GM21737 (cell line): Measurements from ENCODE around the gene IKZF3.
A peak's percentile ranks its signal among the peaks of the same experiment; 100 is the strongest.

ENCODE experiments used
- ATAC-seq: cut with Tn5 transposase; IDR thresholded peaks from one replicate; pipeline ENCODE4 v1.9.1; 2021; ENCODE audit warnings: mild to moderate bottlenecking, moderate library complexity; ENCODE audit not compliant: unreplicated experiment

IKZF3 gene

GRCh38 chr17:39818358-39819000 lies 45.6 kb downstream of the IKZF3 start:
- ATAC-seq, result no peak

- ATAC-seq, result no peak
Observed at GRCh38 chr17:39816272-39816671, 47.8 kb downstream of the IKZF3 start.

GRCh38 chr17:39814497-39814896 lies 49.6 kb downstream of the IKZF3 start:
- ATAC-seq, result no peak

GRCh38 chr17:39813631-39814030 lies 50.5 kb downstream of the IKZF3 start:
- no peak for ATAC-seq

GRCh38 chr17:39812466-39812865 lies 51.6 kb downstream of the IKZF3 start:
- ATAC-seq, result no peak

GRCh38 chr17:39810939-39811728 lies 53.0 kb downstream of the IKZF3 start:
- ATAC-seq, result no peak

GRCh38 chr17:39809221-39809620 lies 54.9 kb downstream of the IKZF3 start:
- ATAC-seq, result no peak

GRCh38 chr17:39808409-39808997 lies 55.6 kb downstream of the IKZF3 start:
- ATAC-seq, result no peak

- ATAC-seq, result no peak
Observed at GRCh38 chr17:39804839-39805238, 59.3 kb downstream of the IKZF3 start.

- no peak for ATAC-seq
Observed at GRCh38 chr17:39801055-39801454, 63.1 kb downstream of the IKZF3 start.

- no peak for ATAC-seq
Observed at GRCh38 chr17:39800540-39800939, 63.6 kb downstream of the IKZF3 start.

GRCh38 chr17:39799395-39799794 lies 64.7 kb downstream of the IKZF3 start:
- no peak for ATAC-seq

- ATAC-seq, result peak; percentile 83
Observed at GRCh38 chr17:39794249-39794970, 69.7 kb downstream of the IKZF3 start.

GRCh38 chr17:39793301-39793872 lies 70.7 kb downstream of the IKZF3 start:
- ATAC-seq, result no peak

GRCh38 chr17:39792526-39793221 lies 71.4 kb downstream of the IKZF3 start:
- no peak for ATAC-seq

GRCh38 chr17:39791111-39791992 lies 72.8 kb downstream of the IKZF3 start:
- ATAC-seq, result no peak

GRCh38 chr17:39787743-39788484 lies 76.2 kb downstream of the IKZF3 start:
- no peak for ATAC-seq

- ATAC-seq, result no peak
Observed at GRCh38 chr17:39787041-39787440, 77.1 kb downstream of the IKZF3 start.

GRCh38 chr17:39782980-39783379 lies 81.1 kb downstream of the IKZF3 start:
- no peak for ATAC-seq
